SK-N-SH treated with all-trans-retinoic acid at 6 μM for 48 hours (cell line): Measurements from ENCODE around the gene IL1RN.

ENCODE experiments used
- ATAC-seq: fragments of 200-7000 bp; cut with Tn5 transposase; 3 replicates; pipeline ENCODE4 v1.9.1; 2020; ENCODE audit warnings: mild to moderate bottlenecking, moderate library complexity
- BACH2 ChIP-seq: fragments of 250-450 bp; sonication (Bioruptor Pico); IDR thresholded peaks from 2 replicates; pipeline ENCODE4 v1.9.0; 2021; ENCODE audit warnings: mild to moderate bottlenecking, borderline replicate concordance
- CSDC2 ChIP-seq: fragments of 250-450 bp; sonication (Bioruptor Pico); IDR thresholded peaks from 2 replicates; pipeline ENCODE4 v1.5.0; 2020; ENCODE audit warnings: mild to moderate bottlenecking, moderate library complexity
- ESRRG ChIP-seq: fragments of 250-450 bp; sonication (Bioruptor Pico); IDR thresholded peaks from 2 replicates; pipeline ENCODE4 v1.6.1; 2021; ENCODE audit warnings: mild to moderate bottlenecking
- GLIS3 ChIP-seq: fragments of 250-450 bp; sonication (Bioruptor Pico); IDR thresholded peaks from 2 replicates; pipeline ENCODE4 v1.5.0; 2020; ENCODE audit warnings: mild to moderate bottlenecking, moderate library complexity
- ISL1 ChIP-seq: fragments of 250-450 bp; sonication (Bioruptor Pico); IDR thresholded peaks from 2 replicates; pipeline ENCODE4 v2.1.2; 2022; ENCODE audit warnings: mild to moderate bottlenecking, moderate library complexity
- OSR1 ChIP-seq: fragments of 250-450 bp; sonication (Bioruptor Pico); IDR thresholded peaks from 2 replicates; pipeline ENCODE4 v1.8.0; 2022; ENCODE audit warnings: moderate library complexity, mild to moderate bottlenecking, inconsistent platforms
- PATZ1 ChIP-seq: fragments of 250-450 bp; sonication (Bioruptor Pico); IDR thresholded peaks from 2 replicates; pipeline ENCODE4 v1.8.0; 2020; ENCODE audit warnings: mild to moderate bottlenecking, moderate library complexity, borderline replicate concordance
- POU6F1 ChIP-seq: fragments of 250-450 bp; sonication (Bioruptor Pico); IDR thresholded peaks from 2 replicates; pipeline ENCODE4 v1.8.0; 2021; ENCODE audit warnings: low read depth, mild to moderate bottlenecking, moderate library complexity, borderline replicate concordance
- PPARA ChIP-seq: fragments of 250-450 bp; sonication (Bioruptor Pico); IDR thresholded peaks from 2 replicates; pipeline ENCODE4 v1.5.0; 2020; ENCODE audit warnings: mild to moderate bottlenecking, borderline replicate concordance
- RARB ChIP-seq: fragments of 250-450 bp; sonication (Bioruptor Pico); IDR thresholded peaks from 2 replicates; pipeline ENCODE4 v1.8.0; 2021; ENCODE audit warnings: mild to moderate bottlenecking, moderate library complexity
- SNAI2 ChIP-seq: fragments of 250-450 bp; sonication (Bioruptor Pico); IDR thresholded peaks from 2 replicates; pipeline ENCODE4 v1.5.0; 2020; ENCODE audit warnings: mild to moderate bottlenecking, moderate library complexity
- TCF4 ChIP-seq: fragments of 250-450 bp; sonication (Bioruptor Pico); IDR thresholded peaks from 2 replicates; pipeline ENCODE4 v1.8.0; 2021; ENCODE audit warnings: mild to moderate bottlenecking, moderate library complexity, borderline replicate concordance
- TOX ChIP-seq: fragments of 250-450 bp; sonication (Bioruptor Pico); IDR thresholded peaks from 2 replicates; pipeline ENCODE4 v1.8.0; 2021; ENCODE audit warnings: mild to moderate bottlenecking, moderate library complexity, borderline replicate concordance
- TSHZ2 ChIP-seq: fragments of 250-450 bp; sonication (Bioruptor Pico); IDR thresholded peaks from 2 replicates; pipeline ENCODE4 v1.5.0; 2020; ENCODE audit warnings: mild to moderate bottlenecking, moderate library complexity
- ZC3H10 ChIP-seq: fragments of 250-450 bp; sonication (Bioruptor Pico); IDR thresholded peaks from 2 replicates; pipeline ENCODE4 v1.5.1; 2021; ENCODE audit warnings: mild to moderate bottlenecking, moderate library complexity
- ZFP3 ChIP-seq: fragments of 250-450 bp; sonication (Bioruptor Pico); IDR thresholded peaks from 2 replicates; pipeline ENCODE4 v1.5.0; 2020; ENCODE audit warnings: mild to moderate bottlenecking, moderate library complexity
- ZFP30 ChIP-seq: fragments of 450-650 bp; formaldehyde crosslinking; IDR thresholded peaks from 2 replicates; pipeline ENCODE4 v1.5.0; 2022; ENCODE audit warnings: mild to moderate bottlenecking, moderate library complexity
- ZNF565 ChIP-seq: fragments of 450-650 bp; formaldehyde crosslinking; conservative IDR thresholded peaks from 2 replicates; pipeline ENCODE4 v1.5.0; 2020; ENCODE audit warnings: low read depth, mild to moderate bottlenecking, moderate library complexity
- ZNF70 ChIP-seq: fragments of 450-650 bp; formaldehyde crosslinking; IDR thresholded peaks from 2 replicates; pipeline ENCODE4 v1.5.0; 2020; ENCODE audit warnings: mild to moderate bottlenecking, moderate library complexity
- ZNF8 ChIP-seq: fragments of 450-650 bp; formaldehyde crosslinking; IDR thresholded peaks from 2 replicates; pipeline ENCODE4 v1.5.0; 2020; ENCODE audit warnings: mild to moderate bottlenecking, moderate library complexity
- TF ChIP-seq, protein P1 (sequence below): fragments of 250-450 bp; sonication (Bioruptor Pico); IDR thresholded peaks from 2 replicates; pipeline ENCODE4 v1.5.1; 2021; ENCODE audit warnings: mild to moderate bottlenecking, moderate library complexity
- TF ChIP-seq, protein P2 (sequence below): fragments of 250-450 bp; sonication (Bioruptor Pico); IDR thresholded peaks from 2 replicates; pipeline ENCODE4 v1.5.1; 2020; ENCODE audit warnings: low read depth, mild to moderate bottlenecking, moderate library complexity

The IL1RN gene

GRCh38 chr2:113129519-113130078, 2.2 kb downstream of the IL1RN start:
- TF ChIP-seq RARB (CRISPR knock-in tag), result no peak
- TF ChIP-seq, protein P1, sequence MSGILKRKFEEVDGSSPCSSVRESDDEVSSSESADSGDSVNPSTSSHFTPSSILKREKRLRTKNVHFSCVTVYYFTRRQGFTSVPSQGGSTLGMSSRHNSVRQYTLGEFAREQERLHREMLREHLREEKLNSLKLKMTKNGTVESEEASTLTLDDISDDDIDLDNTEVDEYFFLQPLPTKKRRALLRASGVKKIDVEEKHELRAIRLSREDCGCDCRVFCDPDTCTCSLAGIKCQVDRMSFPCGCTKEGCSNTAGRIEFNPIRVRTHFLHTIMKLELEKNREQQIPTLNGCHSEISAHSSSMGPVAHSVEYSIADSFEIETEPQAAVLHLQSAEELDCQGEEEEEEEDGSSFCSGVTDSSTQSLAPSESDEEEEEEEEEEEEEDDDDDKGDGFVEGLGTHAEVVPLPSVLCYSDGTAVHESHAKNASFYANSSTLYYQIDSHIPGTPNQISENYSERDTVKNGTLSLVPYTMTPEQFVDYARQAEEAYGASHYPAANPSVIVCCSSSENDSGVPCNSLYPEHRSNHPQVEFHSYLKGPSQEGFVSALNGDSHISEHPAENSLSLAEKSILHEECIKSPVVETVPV, result no peak
- TF ChIP-seq TSHZ2, result no peak
- no peak for TF ChIP-seq ZFP3 (CRISPR knock-in tag)
- no peak for TF ChIP-seq TOX
- no peak for TF ChIP-seq ZNF565 (CRISPR knock-in tag)
- no peak for TF ChIP-seq ZC3H10 (CRISPR knock-in tag)
- no peak for TF ChIP-seq CSDC2 (CRISPR knock-in tag)
- TF ChIP-seq TCF4 (CRISPR knock-in tag), result no peak
- TF ChIP-seq ZNF70 (CRISPR knock-in tag), result no peak
- TF ChIP-seq ZFP30, result no peak
- no peak for TF ChIP-seq PPARA
- TF ChIP-seq, protein P2, sequence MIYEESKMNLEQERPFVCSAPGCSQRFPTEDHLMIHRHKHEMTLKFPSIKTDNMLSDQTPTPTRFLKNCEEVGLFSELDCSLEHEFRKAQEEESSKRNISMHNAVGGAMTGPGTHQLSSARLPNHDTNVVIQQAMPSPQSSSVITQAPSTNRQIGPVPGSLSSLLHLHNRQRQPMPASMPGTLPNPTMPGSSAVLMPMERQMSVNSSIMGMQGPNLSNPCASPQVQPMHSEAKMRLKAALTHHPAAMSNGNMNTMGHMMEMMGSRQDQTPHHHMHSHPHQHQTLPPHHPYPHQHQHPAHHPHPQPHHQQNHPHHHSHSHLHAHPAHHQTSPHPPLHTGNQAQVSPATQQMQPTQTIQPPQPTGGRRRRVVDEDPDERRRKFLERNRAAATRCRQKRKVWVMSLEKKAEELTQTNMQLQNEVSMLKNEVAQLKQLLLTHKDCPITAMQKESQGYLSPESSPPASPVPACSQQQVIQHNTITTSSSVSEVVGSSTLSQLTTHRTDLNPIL (CRISPR knock-in tag), result no peak
- no peak for TF ChIP-seq ESRRG (CRISPR knock-in tag)
- no peak for TF ChIP-seq BACH2 (CRISPR knock-in tag)
- no peak for TF ChIP-seq ZNF8 (CRISPR knock-in tag)
- TF ChIP-seq OSR1 (CRISPR knock-in tag), result no peak
- no peak for TF ChIP-seq ISL1 (CRISPR knock-in tag)
- TF ChIP-seq POU6F1 (CRISPR knock-in tag), result no peak
- no peak for TF ChIP-seq GLIS3 (CRISPR knock-in tag)
- TF ChIP-seq, all 23 proteins: peak for 0
- ATAC-seq, result no peak

- no peak for ATAC-seq
- TF ChIP-seq ZC3H10 (CRISPR knock-in tag), result no peak
- no peak for TF ChIP-seq GLIS3 (CRISPR knock-in tag)
- TF ChIP-seq RARB (CRISPR knock-in tag), result no peak
- no peak for TF ChIP-seq ZNF8 (CRISPR knock-in tag)
- TF ChIP-seq ZNF70 (CRISPR knock-in tag), result no peak
- no peak for TF ChIP-seq CSDC2 (CRISPR knock-in tag)
- no peak for TF ChIP-seq ISL1 (CRISPR knock-in tag)
- no peak for TF ChIP-seq TSHZ2
- TF ChIP-seq TCF4 (CRISPR knock-in tag), result no peak
- no peak for TF ChIP-seq PATZ1 (CRISPR knock-in tag)
- TF ChIP-seq SNAI2 (CRISPR knock-in tag), result no peak
- TF ChIP-seq, protein P1, result no peak
- no peak for TF ChIP-seq BACH2 (CRISPR knock-in tag)
- no peak for TF ChIP-seq TOX
- no peak for TF ChIP-seq ZNF565 (CRISPR knock-in tag)
- no peak for TF ChIP-seq ZFP3 (CRISPR knock-in tag)
- no peak for TF ChIP-seq ZFP30
Observed at GRCh38 chr2:113131352-113132185, 4.2 kb downstream of the IL1RN start.
